GM23338 (cell line): ENCODE data around the gene KRTAP19-4. TPM values are rescaled to one million over a fixed set of nuclear protein-coding genes. Genes with fewer than 3 reads are reported as not detected.

Experiments used
- ATAC-seq: fragments of 200-7000 bp; cut with Tn5 transposase; 3 replicates; pipeline ENCODE4 v1.9.1; 2020
- DNase-seq: peaks from one replicate; pipeline ENCODE4 v3.0.0-alpha.2; 2015; ENCODE audit warnings: low spot score
- H2AFZ ChIP-seq: fragments of 200-600 bp; sonication (generic); 2 replicates; pipeline ENCODE4 v1.8.0; 2016; ENCODE audit warnings: antibody characterized with exemption, mild to moderate bottlenecking, moderate library complexity
- H3F3A ChIP-seq: fragments of 200-600 bp; sonication (generic); replicated peaks from 2 replicates; pipeline ENCODE4 v1.8.0; 2017; ENCODE audit warnings: antibody characterized with exemption, mixed run types, low read depth
- H3K27ac ChIP-seq: fragments of 200-600 bp; sonication (generic); 2 replicates; pipeline ENCODE4 v1.6.1; 2016; ENCODE audit warnings: low read depth
- H3K27me3 ChIP-seq: fragments of 200-600 bp; sonication (generic); 2 replicates; pipeline ENCODE4 v1.8.0; 2016; ENCODE audit warnings: mild to moderate bottlenecking, mixed run types, moderate library complexity; ENCODE audit not compliant: insufficient read depth
- H3K36me3 ChIP-seq: fragments of 200-600 bp; sonication (generic); 2 replicates; pipeline ENCODE4 v1.8.0; 2016; ENCODE audit warnings: mild to moderate bottlenecking; ENCODE audit not compliant: insufficient read depth
- H3K4me1 ChIP-seq: fragments of 200-600 bp; sonication (generic); 2 replicates; pipeline ENCODE4 v1.8.0; 2016; ENCODE audit warnings: mild to moderate bottlenecking, moderate library complexity; ENCODE audit not compliant: insufficient read depth
- H3K4me2 ChIP-seq: fragments of 200-600 bp; sonication (generic); 2 replicates; pipeline ENCODE4 v1.7.1; 2017; ENCODE audit warnings: mixed run types
- H3K4me3 ChIP-seq: fragments of 200-600 bp; sonication (generic); 2 replicates; pipeline ENCODE4 v1.6.1; 2016; ENCODE audit warnings: mixed run types
- H3K79me2 ChIP-seq: fragments of 200-600 bp; sonication (generic); replicated peaks from 2 replicates; pipeline ENCODE4 v1.8.0; 2017; ENCODE audit warnings: mild to moderate bottlenecking; ENCODE audit not compliant: insufficient read depth
- H3K9me2 ChIP-seq: fragments of 200-600 bp; sonication (generic); 2 replicates; pipeline ENCODE4 v1.8.0; 2017; ENCODE audit not compliant: insufficient read depth
- H4K20me1 ChIP-seq: fragments of 200-600 bp; sonication (generic); replicated peaks from 2 replicates; pipeline ENCODE4 v1.8.0; 2017; ENCODE audit warnings: mild to moderate bottlenecking; ENCODE audit not compliant: insufficient read depth
- H3K27ac Mint-ChIP-seq: 2 replicates; pipeline ENCODE4 v1.8.0; 2020; ENCODE audit warnings: inconsistent platforms, mild to moderate bottlenecking, moderate library complexity, mixed read lengths
- H3K27me3 Mint-ChIP-seq: 3 replicates; pipeline ENCODE4 v1.8.0; 2022; ENCODE audit warnings: low read depth, mild to moderate bottlenecking, moderate library complexity, mixed read lengths, inconsistent platforms; ENCODE audit not compliant: insufficient read depth, poor library complexity
- H3K36me3 Mint-ChIP-seq: 3 replicates; pipeline ENCODE4 v1.8.0; 2021; ENCODE audit warnings: low read depth, mild to moderate bottlenecking, inconsistent platforms, moderate library complexity, mixed read lengths
- H3K4me1 Mint-ChIP-seq: 3 replicates; pipeline ENCODE4 v1.8.0; 2020; ENCODE audit warnings: mild to moderate bottlenecking, inconsistent platforms, mixed read lengths
- H3K4me3 Mint-ChIP-seq: 3 replicates; pipeline ENCODE4 v1.8.0; 2021; ENCODE audit warnings: moderate library complexity, mild to moderate bottlenecking, inconsistent platforms, mixed read lengths
- H3K9me3 Mint-ChIP-seq: 3 replicates; pipeline ENCODE4 v1.8.0; 2020; ENCODE audit warnings: moderate library complexity, mild to moderate bottlenecking, inconsistent platforms, mixed read lengths
- CREB1 ChIP-seq: fragments of 250-450 bp; sonication (Bioruptor Pico); IDR thresholded peaks from 2 replicates; pipeline ENCODE4 v1.5.0; 2020; ENCODE audit warnings: low read depth, mild to moderate bottlenecking, moderate library complexity
- CTCF ChIP-seq, 2 experiments: fragments of 200-600 bp in 1 of 2; sonication (generic) in 1 of 2; conservative IDR thresholded peaks; 2 replicates each; pipeline versions ENCODE4 v1.5.1 to v1.6.1; 2016 to 2017; ENCODE audit warnings: antibody characterized with exemption in 2 of 2, low read depth in 2 of 2, mild to moderate bottlenecking in 2 of 2, moderate library complexity in 1 of 2
- ETS1 ChIP-seq: IDR thresholded peaks from 2 replicates; pipeline ENCODE4 v1.6.1; 2016; ENCODE audit warnings: antibody characterized with exemption
- EZH2 ChIP-seq: fragments of 200-600 bp; sonication (generic); IDR thresholded peaks from one replicate; pipeline ENCODE4 v1.8.0; 2017; ENCODE audit warnings: antibody characterized with exemption, mild to moderate bottlenecking, low read depth; ENCODE audit not compliant: unreplicated experiment
- EZH2phosphoT487 ChIP-seq: fragments of 200-600 bp; sonication (generic); IDR thresholded peaks from one replicate; pipeline ENCODE4 v1.8.1; 2018; ENCODE audit warnings: antibody characterized with exemption; ENCODE audit not compliant: unreplicated experiment
- JUNB ChIP-seq: IDR thresholded peaks from one replicate; pipeline ENCODE4 v1.6.1; 2016; ENCODE audit warnings: antibody characterized with exemption; ENCODE audit not compliant: unreplicated experiment
- NANOG ChIP-seq: IDR thresholded peaks from 2 replicates; pipeline ENCODE4 v1.6.1; 2016; ENCODE audit warnings: antibody characterized with exemption, borderline replicate concordance
- POLR2AphosphoS5 ChIP-seq: IDR thresholded peaks from 2 replicates; pipeline ENCODE4 v1.6.1; 2016; ENCODE audit warnings: antibody characterized with exemption, low read depth
- REST ChIP-seq: IDR thresholded peaks from one replicate; pipeline ENCODE4 v1.6.1; 2018; ENCODE audit warnings: antibody characterized with exemption; ENCODE audit not compliant: unreplicated experiment
- STAT1 ChIP-seq: IDR thresholded peaks from one replicate; pipeline ENCODE4 v1.6.1; 2016; ENCODE audit warnings: antibody characterized with exemption; ENCODE audit not compliant: unreplicated experiment
- ZNF114 ChIP-seq: fragments of 250-450 bp; sonication (Bioruptor Pico); IDR thresholded peaks from 2 replicates; pipeline ENCODE4 v1.5.0; 2020; ENCODE audit warnings: mild to moderate bottlenecking, moderate library complexity
- ZNF331 ChIP-seq: fragments of 250-450 bp; sonication (Bioruptor Pico); IDR thresholded peaks from 2 replicates; pipeline ENCODE4 v1.5.0; 2020; ENCODE audit warnings: low read depth, mild to moderate bottlenecking, moderate library complexity
- ZNF462 ChIP-seq: fragments of 250-450 bp; sonication (Bioruptor Pico); IDR thresholded peaks from 2 replicates; pipeline ENCODE4 v1.5.0; 2020; ENCODE audit warnings: mild to moderate bottlenecking, moderate library complexity
- polyA plus RNA-seq: library from polyadenylated mRNA; unstranded; fragments of >200 nt; fragmentation: Nextera tagmentation; extraction: Ambion mirVana; gene quantifications from 2 replicates; pipeline ENCODE4 v1.2.1, GENCODE V29; 2016
- total RNA-seq: library from RNA; depleted of rRNA; stranded (reverse); fragments of >200 nt; shearing (Covaris generic); gene quantifications from 2 replicates; pipeline ENCODE4 v1.2.3, GENCODE V29; 2014

Gene KRTAP19-4
- total and polyA plus RNA-seq, 2 experiments from 2014 or later: not detected

- H3K27ac Mint-ChIP-seq: no peak within 1 kb of the TSS
- no peak for DNase-seq
- H3K79me2 ChIP-seq: no peaks in the 10 kb centered on the region
- H3K4me3 Mint-ChIP-seq: no peak within 1 kb of the TSS
- no peak for ATAC-seq
- H3K4me1 ChIP-seq: no peaks in the 10 kb centered on the region
- no peaks in the 10 kb centered on the region for H3K9me2 ChIP-seq
- no peaks in the 10 kb centered on the region for H3F3A ChIP-seq
- no peaks in the 10 kb centered on the region for H3K4me1 Mint-ChIP-seq
- H3K4me2 ChIP-seq: no peak within 1 kb of the TSS
- H2AFZ ChIP-seq: no peak within 1 kb of the TSS
- H3K36me3 ChIP-seq: no peaks in the 10 kb centered on the region
- TF ChIP-seq POLR2AphosphoS5 (no peak), ZNF331 (CRISPR knock-in tag) (no peak), STAT1 (no peak), CTCF (conservative IDR thresholded peaks at IDR 0.05; ENCODE audit: low read depth in 2 of 2) (no peak), EZH2 (no peak), REST (no peak), CREB1 (CRISPR knock-in tag) (no peak), ZNF462 (no peak), NANOG (no peak), ETS1 (no peak), EZH2phosphoT487 (no peak), JUNB (no peak), ZNF114 (no peak)
- no peaks in the 10 kb centered on the region for H4K20me1 ChIP-seq
- no peak within 1 kb of the TSS for H3K4me3 ChIP-seq
- no peak within 1 kb of the TSS for H3K27ac ChIP-seq
- H3K27me3 Mint-ChIP-seq: no peaks in the 10 kb centered on the region
- no peaks in the 10 kb centered on the region for H3K27me3 ChIP-seq
- peaks cover 27% of the 10 kb centered on the region; the same call in 2 of the 3 replicates for H3K36me3 Mint-ChIP-seq
- peaks cover 42% of the 10 kb centered on the region for H3K9me3 Mint-ChIP-seq
Measured at GRCh38 chr21:30487336-30487735, 9.6 kb downstream of the KRTAP19-4 start, which contains the start of gene KRTAP19-2. Gene KRTAP19-2 (minus strand): TSS chr21:30487436. CDS start chr21:30487348, 88 bp downstream.
